DOHH2 (cell line): ENCODE measurements around the gene CD96.
"Not testable (repeated sequence)": the region's sequence is repeated elsewhere in the genome, so short reads cannot be mapped to it uniquely, and the experiment has no call there.

Experiments
- H3F3A ChIP-seq: fragments of 200-600 bp; sonication (generic), shearing (Covaris generic); 2 replicates; pipeline ENCODE4 v1.6.0; 2016; ENCODE audit warnings: antibody characterized with exemption, mild to moderate bottlenecking; ENCODE audit not compliant: control insufficient read depth, insufficient read depth
- H3K27ac ChIP-seq: fragments of 200-600 bp; sonication (generic); 2 replicates; pipeline ENCODE4 v1.5.1; 2014; ENCODE audit warnings: low read depth, mild to moderate bottlenecking, low read length, moderate library complexity
- H3K27me3 ChIP-seq: fragments of 200-600 bp; sonication (generic); 2 replicates; pipeline ENCODE4 v1.6.1; 2014; ENCODE audit warnings: mild to moderate bottlenecking, low read length, mixed read lengths; ENCODE audit not compliant: control insufficient read depth
- H3K36me3 ChIP-seq: fragments of 200-600 bp; sonication (generic); 2 replicates; pipeline ENCODE4 v1.6.1; 2014; ENCODE audit warnings: mild to moderate bottlenecking, low read length, moderate library complexity, mixed read lengths; ENCODE audit not compliant: control insufficient read depth
- H3K4me1 ChIP-seq: fragments of 200-600 bp; sonication (generic); 2 replicates; pipeline ENCODE4 v1.6.1; 2014; ENCODE audit warnings: mild to moderate bottlenecking, low read length, mixed read lengths; ENCODE audit not compliant: control insufficient read depth
- H3K4me2 ChIP-seq: fragments of 200-600 bp; sonication (generic); 2 replicates; pipeline ENCODE4 v1.6.0; 2014; ENCODE audit warnings: mild to moderate bottlenecking, low read length, moderate library complexity
- H3K4me3 ChIP-seq: fragments of 200-600 bp; sonication (generic); 2 replicates; pipeline ENCODE4 v1.5.1; 2014; ENCODE audit warnings: mild to moderate bottlenecking, low read length, mixed read lengths
- H3K79me2 ChIP-seq: fragments of 200-600 bp; sonication (generic); 2 replicates; pipeline ENCODE4 v1.6.1; 2014; ENCODE audit warnings: mild to moderate bottlenecking, low read length, mixed read lengths; ENCODE audit not compliant: control insufficient read depth
- H3K9me2 ChIP-seq: fragments of 200-600 bp; sonication (generic); replicated peaks from 2 replicates; pipeline ENCODE4 v1.6.1; 2014; ENCODE audit warnings: mild to moderate bottlenecking, low read length, mixed read lengths; ENCODE audit not compliant: control insufficient read depth
- H3K9me3 ChIP-seq: fragments of 200-600 bp; sonication (generic); 2 replicates; pipeline ENCODE4 v1.6.1; 2014; ENCODE audit warnings: antibody characterized with exemption, low read length, mixed read lengths; ENCODE audit not compliant: control insufficient read depth, insufficient read depth
- H4K20me1 ChIP-seq: fragments of 200-600 bp; sonication (generic); 2 replicates; pipeline ENCODE4 v1.6.0; 2014; ENCODE audit warnings: low read depth, mild to moderate bottlenecking, antibody characterized with exemption, low read length, moderate library complexity; ENCODE audit not compliant: control insufficient read depth, insufficient read depth
- EZH2phosphoT487 ChIP-seq: fragments of 200-600 bp; sonication (generic); IDR thresholded peaks from 2 replicates; pipeline ENCODE4 v1.6.1; 2017; ENCODE audit warnings: borderline replicate concordance, mild to moderate bottlenecking, antibody characterized with exemption, low read length, moderate library complexity, mixed read lengths
- TF ChIP-seq, protein P1 (sequence below): fragments of 200-600 bp; sonication (generic); IDR thresholded peaks from one replicate; pipeline ENCODE4 v1.5.1; 2014; ENCODE audit warnings: antibody characterized with exemption, mild to moderate bottlenecking, low read depth, low read length; ENCODE audit not compliant: poor library complexity, severe bottlenecking

CD96 gene

GRCh38 chr3:111618945-111619344, 76.9 kb downstream of the CD96 start:
- Histone ChIP-seq H3F3A (no peaks in the 10 kb centered on the region), H3K27ac (no peak overlapping the region), H3K79me2 (no peaks in the 10 kb centered on the region), H3K4me2 (no peak overlapping the region), H3K4me1 (peaks cover 11% of the 10 kb centered on the region), H3K27me3 (no peaks in the 10 kb centered on the region), H3K4me3 (no peak overlapping the region), H3K9me3 (peaks cover 3% of the 10 kb centered on the region; the same call in 1 of the 2 replicates), H3K9me2 (no peaks in the 10 kb centered on the region), H4K20me1 (no peaks in the 10 kb centered on the region), H3K36me3 (no peaks in the 10 kb centered on the region)
- TF ChIP-seq EZH2phosphoT487, result no peak
- TF ChIP-seq, protein P1, sequence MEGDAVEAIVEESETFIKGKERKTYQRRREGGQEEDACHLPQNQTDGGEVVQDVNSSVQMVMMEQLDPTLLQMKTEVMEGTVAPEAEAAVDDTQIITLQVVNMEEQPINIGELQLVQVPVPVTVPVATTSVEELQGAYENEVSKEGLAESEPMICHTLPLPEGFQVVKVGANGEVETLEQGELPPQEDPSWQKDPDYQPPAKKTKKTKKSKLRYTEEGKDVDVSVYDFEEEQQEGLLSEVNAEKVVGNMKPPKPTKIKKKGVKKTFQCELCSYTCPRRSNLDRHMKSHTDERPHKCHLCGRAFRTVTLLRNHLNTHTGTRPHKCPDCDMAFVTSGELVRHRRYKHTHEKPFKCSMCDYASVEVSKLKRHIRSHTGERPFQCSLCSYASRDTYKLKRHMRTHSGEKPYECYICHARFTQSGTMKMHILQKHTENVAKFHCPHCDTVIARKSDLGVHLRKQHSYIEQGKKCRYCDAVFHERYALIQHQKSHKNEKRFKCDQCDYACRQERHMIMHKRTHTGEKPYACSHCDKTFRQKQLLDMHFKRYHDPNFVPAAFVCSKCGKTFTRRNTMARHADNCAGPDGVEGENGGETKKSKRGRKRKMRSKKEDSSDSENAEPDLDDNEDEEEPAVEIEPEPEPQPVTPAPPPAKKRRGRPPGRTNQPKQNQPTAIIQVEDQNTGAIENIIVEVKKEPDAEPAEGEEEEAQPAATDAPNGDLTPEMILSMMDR, result no peak

DNA sequence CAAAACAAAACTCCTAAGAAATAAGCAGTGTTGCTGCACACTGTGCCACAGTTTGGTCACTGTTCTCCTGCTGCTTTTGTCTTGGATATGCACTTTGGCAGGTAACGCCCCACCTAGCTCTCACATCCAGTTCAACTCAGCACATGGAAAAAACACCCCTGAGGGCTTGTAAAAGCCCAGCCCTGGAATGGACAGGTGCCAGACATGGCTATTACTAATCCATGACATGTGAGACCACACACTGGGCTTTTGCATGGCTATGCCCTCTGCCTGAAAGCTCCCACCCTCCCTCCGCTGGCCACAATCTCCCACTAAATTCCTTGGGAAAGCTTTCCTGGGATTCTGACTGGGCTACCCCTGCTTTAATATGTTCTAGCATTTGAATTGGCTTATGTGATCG, 77.8 kb downstream of the CD96 start:
- H3K79me2 ChIP-seq, result no peaks in the 10 kb centered on the region
- TF ChIP-seq, protein P1, result no peak
- no peak for TF ChIP-seq EZH2phosphoT487
- H3K4me3 ChIP-seq, result no peak overlapping the region
- no peaks in the 10 kb centered on the region for H3K27me3 ChIP-seq
- H3K9me3 ChIP-seq, result peaks cover 3% of the 10 kb centered on the region; the same call in 1 of the 2 replicates
- H3K4me2 ChIP-seq, result no peak overlapping the region
- no peaks in the 10 kb centered on the region for H3F3A ChIP-seq
- no peaks in the 10 kb centered on the region for H3K36me3 ChIP-seq
- H3K27ac ChIP-seq, result no peak overlapping the region
- no peaks in the 10 kb centered on the region for H3K9me2 ChIP-seq
- peaks cover 11% of the 10 kb centered on the region for H3K4me1 ChIP-seq
- no peaks in the 10 kb centered on the region for H4K20me1 ChIP-seq

- Histone ChIP-seq H3K27ac (no peak overlapping the region), H3K36me3 (no peaks in the 10 kb centered on the region), H4K20me1 (no peaks in the 10 kb centered on the region), H3F3A (no peaks in the 10 kb centered on the region), H3K27me3 (no peaks in the 10 kb centered on the region), H3K4me2 (no peak overlapping the region), H3K9me3 (peaks cover 3% of the 10 kb centered on the region; the same call in 1 of the 2 replicates), H3K9me2 (no peaks in the 10 kb centered on the region), H3K4me1 (peaks cover 4% of the 10 kb centered on the region), H3K4me3 (no peak overlapping the region), H3K79me2 (no peaks in the 10 kb centered on the region)
- no peak for TF ChIP-seq EZH2phosphoT487
- TF ChIP-seq, protein P1, result peak; percentile 67
These were observed 79.5 kb downstream of the CD96 start for GRCh38 chr3:111621535-111621934.

- Histone ChIP-seq H3K79me2 (no peaks in the 10 kb centered on the region), H3K9me3 (no peaks in the 10 kb centered on the region), H3K4me3 (no peak overlapping the region), H3F3A (no peaks in the 10 kb centered on the region), H3K27me3 (no peaks in the 10 kb centered on the region), H3K9me2 (no peaks in the 10 kb centered on the region), H3K27ac (no peak overlapping the region), H3K36me3 (no peaks in the 10 kb centered on the region), H3K4me1 (no peaks in the 10 kb centered on the region), H4K20me1 (no peaks in the 10 kb centered on the region), H3K4me2 (no peak overlapping the region)
- TF ChIP-seq EZH2phosphoT487, result no peak
- TF ChIP-seq, protein P1, result no peak
These were observed 85.1 kb downstream of the CD96 start for GRCh38 chr3:111627092-111627491.

DNA sequence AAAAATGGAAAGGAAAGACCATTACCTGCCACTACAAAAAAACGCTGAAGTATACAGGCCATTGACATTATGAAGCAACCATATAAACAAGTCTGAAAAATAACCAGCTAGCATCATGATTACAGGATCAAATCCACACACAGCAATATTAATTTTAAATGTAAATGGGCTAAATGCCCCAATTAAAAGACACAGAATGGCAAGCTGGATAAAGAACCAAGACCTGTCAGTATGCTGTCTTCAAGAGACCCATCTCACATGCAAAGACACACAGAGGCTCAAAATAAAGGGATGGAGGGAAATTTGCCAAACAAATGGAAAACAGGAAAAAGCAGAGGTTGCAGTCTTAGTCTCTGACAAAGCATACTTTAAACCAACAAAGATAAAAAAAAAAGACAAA, 87.0 kb downstream of the CD96 start:
- not testable (repeated sequence) for H3K36me3 ChIP-seq, H3F3A ChIP-seq, H3K79me2 ChIP-seq, H3K27me3 ChIP-seq, H3K4me3 ChIP-seq, H3K27ac ChIP-seq, H4K20me1 ChIP-seq, H3K4me2 ChIP-seq, H3K4me1 ChIP-seq, H3K9me3 ChIP-seq, H3K9me2 ChIP-seq
